ACHN (cell line): ENCODE data around the gene CAST.
A peak's percentile ranks its signal among the peaks of the same experiment; 100 is the strongest.

Source experiments
- DNase-seq: peaks from one replicate; pipeline ENCODE4 v3.0.0-alpha.2; 2015
- in situ Hi-C: cut with HindIII; loops from 2 replicates; pipeline ENCODE4 v1.10.0; 2017; ENCODE audit warnings: low sequenced_read_pairs, low pct_ligation_motif_present, low pct_unique_long_range_greater_than_20kb

Gene CAST

DNA sequence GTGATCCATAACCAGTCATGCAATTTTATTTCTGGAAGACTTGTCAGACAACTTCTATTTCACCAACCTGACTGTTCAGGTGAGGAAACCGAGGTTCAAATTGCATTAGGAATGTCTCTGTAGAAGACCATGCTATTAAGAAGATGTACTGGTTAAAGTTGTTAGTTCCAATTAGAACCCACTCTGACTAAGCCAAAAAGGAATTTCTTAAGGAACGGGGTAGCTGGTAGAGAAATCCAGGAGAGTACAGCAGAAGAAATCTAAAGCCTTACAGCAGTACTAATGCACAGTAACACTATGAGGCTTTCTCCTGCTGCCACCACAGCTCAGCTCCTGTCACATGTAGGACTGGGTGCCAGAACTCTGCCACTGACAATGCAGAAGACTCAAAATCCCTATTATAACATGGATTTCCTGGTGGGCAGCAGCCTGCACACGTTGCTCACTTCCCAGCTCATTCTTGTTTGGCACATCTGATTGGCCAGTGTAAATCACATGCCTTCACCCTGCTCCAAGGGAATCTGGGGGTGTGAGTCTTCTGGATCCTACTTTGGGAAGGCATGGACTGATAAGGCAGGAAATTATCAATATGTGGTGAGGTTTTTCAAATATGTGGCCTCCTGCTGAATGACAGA is 37.1 kb downstream of the CAST start:
- in situ Hi-C loops, result no loop called here
- peak; percentile 31 for DNase-seq

DNA sequence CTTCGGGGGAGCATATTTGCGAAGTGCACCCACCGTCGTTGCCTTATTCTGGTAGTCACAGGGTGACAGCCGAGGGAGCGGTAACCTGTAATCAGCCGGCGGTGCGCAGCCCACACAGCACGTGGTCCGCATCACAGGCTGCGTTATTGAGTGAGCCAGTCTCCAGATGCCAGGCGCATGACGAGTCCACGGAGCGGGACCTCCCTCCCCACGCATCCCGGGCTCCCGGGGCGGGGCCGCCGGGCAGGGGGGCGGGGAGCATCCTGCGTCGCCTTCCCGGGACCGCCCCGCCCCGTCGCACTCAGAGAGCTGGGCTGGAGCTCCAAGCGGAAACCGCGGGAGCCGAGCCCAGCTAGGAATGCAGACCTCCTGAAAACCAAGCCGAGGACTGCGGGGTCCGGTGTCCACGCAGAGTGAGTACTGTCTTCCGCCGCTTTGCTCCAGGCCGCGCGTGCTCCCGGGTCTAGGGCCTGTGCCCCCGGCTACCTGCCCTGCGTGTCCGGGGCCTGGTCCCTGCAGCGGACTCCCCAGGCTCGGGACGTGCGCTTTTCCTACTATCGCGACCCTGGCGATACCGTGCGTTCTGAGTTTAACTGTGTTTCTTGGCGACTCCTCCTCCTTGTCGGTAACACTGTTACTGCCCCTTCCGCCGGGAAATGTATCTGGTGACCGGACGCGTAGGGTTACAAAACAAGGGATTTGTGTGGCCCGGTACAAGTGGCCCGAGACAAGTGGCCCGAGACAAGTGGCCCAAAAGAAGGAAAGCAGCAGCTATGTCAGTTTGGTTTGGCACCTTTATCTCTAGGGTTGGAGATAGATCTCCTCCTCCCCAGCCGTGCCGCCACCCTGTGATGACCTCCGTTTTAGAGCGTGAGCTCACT is 40.6 kb downstream of the CAST start:
- DNase-seq, result peak; percentile 95
- in situ Hi-C loops, result no loop called here

DNA sequence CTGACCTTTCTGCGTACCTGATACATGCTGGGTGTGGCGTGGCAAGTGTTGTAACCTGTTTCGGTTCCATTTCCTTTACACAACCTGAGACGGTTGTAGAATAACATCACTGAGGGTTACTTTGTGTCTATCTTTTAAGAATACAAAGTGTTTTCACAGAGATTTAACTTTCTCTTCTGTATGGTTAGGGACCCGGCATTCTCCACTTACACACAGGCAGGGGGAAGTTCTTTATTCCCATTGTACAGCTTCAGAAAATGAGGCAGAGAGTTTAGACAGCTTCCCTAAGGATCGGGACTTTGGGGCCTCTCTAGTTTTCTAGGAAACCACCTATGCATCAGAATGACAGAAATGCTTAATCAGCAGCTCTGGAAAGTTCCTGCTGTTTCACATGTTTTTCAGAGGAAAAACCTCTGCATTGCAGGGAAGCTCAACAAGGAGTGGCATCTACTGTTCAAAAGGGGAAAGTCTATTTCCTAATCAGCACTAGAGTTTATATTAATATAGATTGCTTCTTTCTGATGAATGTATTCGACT is 41.3 kb downstream of the CAST start:
- no peak for DNase-seq
- in situ Hi-C loops, result no loop called here

DNA sequence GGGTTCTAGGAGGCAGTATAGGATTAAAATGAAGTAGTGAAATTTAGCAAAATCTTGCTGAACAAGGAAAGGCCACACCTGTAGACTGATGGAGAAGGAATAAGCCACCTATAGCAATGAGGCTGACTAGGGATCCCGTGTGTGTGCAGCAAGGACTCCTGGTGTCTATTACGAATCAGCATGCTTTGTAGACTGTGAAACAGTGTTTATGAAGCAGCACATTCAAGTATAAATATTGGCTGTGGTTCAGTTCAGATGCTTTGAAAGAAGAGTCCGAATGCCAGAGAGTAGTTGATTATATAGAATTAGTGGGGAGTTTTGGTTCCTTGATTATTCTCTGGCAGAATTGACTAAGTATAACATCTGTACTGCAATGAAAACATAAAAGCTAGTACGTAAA is 41.8 kb downstream of the CAST start:
- in situ Hi-C loops, result no loop called here
- no peak for DNase-seq

DNA sequence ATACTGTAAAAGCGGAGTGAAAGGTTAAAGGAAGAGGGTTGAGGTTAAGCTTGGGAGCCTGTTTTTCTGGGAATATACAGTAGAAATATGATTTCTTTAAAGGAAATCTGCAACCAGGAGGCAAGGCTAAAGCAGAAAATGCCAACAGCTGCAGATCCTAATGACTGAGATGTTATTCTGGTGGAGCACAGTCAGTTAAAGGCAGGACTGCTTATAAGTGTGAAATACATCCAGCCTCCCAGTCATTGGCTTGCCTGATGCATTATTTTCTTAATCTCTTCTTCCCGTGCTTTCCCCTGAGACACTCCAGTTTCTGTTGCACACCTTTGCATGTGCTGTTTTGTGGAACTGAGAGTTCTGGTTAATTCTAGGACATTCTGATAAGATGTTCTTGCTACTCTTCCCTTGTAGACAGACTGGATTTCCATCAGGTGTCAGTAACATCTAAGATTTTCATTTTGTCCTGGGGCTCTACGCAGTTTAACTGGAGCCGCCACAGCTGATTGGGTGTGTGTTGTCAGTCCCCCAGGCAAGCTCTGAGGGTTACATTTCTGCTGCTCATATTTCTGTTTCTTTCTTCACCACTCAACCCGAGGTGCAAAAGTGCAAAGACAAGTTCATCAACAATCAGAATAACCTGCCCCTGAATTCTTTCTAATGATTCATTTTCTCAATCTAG is 44.4 kb downstream of the CAST start:
- no peak for DNase-seq
- in situ Hi-C loops, result no loop called here

DNA sequence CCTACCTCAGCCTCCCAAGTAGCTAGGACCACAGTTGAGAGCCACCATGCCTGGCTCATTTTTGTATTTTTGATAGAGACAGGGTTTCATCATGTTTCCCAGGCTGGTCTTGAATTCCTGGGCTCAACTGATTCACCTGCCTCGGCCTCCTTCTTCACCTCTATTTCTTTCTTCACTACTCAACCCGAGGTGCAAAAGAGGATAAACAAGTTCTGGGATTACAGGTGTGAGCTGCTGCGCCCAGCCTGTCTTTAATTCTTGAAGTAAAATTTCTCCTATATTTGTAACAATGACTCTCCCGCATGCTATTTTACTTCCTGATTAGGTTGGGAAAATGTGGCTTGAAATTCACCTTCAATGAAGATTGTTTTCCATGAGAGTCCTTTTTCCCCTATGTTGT is 46.4 kb downstream of the CAST start:
- in situ Hi-C loops, result no loop called here

DNA sequence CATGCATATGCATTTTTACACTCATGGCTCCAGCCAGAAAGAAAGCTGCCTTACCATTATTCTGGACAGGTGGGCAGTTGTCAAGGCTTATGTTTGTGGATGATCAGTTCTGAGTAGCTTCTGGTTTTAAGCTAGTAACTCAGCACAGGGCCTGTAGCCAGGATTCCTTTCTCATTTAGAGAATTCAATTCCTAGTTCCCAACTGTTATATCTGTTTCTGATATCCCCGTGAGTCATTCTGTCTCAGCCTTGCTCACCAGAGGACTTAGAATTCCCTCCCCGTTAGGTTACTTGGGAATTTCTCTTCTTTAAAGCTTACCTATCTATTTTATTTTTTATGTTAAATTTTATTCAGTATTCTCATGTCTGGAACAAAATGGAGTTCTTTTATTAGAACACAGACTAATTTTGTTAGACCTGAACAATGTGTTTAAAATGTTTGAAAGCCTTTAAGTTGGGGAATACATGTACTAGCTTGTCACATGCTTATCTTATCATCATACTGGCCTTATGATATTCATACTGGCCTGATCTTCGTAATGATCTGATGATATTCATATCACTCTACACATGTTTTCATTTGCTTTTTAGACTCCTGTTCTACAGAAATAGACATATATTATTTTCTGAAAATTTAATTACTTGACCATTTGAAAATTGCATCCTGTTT is 47.1 kb downstream of the CAST start:
- peak; percentile 60 for DNase-seq
- in situ Hi-C loops, result no loop called here

More for the DNA sequence above, 46.4 kb downstream of the CAST start:
- DNase-seq, result no peak

DNA sequence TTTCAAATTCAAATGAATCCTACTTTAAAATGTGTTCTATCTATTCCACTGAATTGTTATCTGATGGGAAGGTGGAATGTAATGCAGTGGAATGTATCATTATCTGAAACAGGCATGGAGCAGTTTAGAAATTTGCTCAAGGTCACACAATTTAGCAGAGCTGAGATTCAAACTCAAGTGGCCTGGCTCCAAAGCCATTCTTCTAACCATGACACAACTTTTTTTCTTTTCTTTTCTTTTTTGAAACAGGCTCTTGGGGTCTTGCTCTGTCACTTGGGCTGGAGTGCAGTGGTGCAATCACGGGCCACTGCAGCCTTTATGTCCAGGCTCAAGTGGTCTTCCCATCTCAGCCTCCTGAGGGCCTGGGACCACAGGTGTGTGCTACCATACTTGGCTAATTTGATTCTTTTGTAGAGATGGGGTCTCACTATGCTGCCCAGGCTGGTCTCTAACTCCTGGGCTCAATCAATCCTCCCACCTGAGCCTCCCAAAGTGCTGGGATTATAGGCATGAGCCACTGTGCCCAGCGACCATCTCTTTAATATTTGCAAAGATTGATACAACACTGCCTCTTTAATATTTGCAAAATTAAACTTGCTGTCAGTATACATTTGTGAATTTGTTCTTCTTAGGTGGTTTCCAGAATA is 50.0 kb downstream of the CAST start:
- in situ Hi-C loops, result no loop called here
- DNase-seq, result no peak

DNA sequence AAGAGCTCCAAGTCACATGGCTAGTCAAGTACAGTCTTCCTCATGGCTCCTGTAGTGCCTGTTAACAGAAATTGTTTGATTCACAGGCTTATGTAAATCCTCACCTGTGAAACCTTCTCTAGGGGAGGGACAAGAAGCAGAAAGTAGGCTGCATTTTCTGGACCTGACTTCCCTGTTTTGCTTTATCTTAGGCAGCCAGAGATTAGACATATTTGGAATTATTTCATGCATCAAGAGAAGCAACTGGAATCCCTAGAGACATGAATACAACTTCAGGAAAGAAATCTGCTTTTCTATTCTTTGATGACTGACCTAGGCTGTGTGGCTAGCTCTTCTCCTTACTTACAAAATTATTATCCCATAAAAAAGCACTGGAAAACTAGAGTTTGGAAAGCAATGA is 52.3 kb downstream of the CAST start:
- no peak for DNase-seq
- in situ Hi-C loops, result no loop called here

DNA sequence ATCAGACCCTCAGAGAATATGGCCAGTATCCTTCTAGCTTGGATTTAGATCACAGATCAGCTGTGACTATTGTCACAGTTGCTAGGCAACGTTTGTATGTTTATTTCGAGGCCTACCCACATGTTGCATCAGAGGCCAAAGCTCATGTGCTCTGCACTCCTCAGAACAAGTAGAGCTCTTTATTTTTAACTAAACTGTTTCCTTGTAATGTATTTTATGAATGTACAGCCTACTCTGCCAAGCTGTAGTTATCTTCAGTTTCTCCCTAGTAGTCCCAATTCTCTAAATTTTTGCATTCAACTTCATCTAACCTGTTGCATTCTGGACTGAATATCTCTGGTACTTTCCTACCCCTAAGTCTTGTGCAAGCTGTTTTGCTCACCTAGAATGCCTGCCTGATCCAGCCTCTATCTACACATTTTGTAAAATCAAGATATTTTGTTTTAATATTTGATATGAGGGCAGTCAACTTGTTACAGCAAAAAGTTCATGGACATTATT is 52.8 kb downstream of the CAST start:
- in situ Hi-C loops, result no loop called here
- DNase-seq, result peak; percentile 63

DNA sequence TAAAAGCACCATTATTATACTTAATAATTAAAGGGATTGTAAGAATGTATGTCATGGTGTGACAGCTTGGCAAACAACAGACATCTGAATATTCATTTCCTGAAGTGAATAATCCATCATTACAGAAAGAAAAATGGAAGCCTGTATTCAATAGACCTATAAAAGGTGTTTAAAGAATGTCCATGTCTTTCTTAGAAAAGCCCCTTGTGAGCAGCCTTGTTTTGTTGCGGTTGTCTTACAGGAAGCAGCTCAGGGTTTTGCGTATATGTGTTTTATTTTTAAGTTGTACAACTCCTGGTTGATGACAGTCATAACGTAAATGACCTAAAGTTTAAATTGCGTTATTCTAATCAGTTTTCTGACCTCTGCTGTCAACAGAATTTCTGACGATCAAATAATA is 53.8 kb downstream of the CAST start:
- no peak for DNase-seq

DNA sequence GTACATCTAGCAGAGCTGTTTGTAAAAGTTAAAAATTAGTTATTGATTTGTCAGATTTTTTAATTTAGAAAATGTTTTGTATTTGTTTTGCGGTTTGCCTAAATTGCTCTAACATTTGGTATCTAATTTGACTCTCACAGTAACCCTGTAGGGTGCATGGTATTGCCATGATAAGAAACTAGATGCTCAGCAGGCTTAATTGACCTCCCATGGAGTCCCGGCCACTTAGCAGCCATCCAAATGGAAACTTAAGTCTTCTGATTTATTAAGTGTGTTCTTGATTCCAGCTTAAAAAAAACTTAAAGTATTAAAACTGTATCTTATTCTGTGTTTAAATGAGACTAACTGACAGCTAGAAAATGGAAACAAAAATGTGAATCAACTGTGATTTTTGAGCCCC is 54.5 kb downstream of the CAST start:
- DNase-seq, result no peak
- in situ Hi-C loops, result no loop called here

More for the DNA sequence above, 53.8 kb downstream of the CAST start:
- in situ Hi-C loops, result no loop called here

DNA sequence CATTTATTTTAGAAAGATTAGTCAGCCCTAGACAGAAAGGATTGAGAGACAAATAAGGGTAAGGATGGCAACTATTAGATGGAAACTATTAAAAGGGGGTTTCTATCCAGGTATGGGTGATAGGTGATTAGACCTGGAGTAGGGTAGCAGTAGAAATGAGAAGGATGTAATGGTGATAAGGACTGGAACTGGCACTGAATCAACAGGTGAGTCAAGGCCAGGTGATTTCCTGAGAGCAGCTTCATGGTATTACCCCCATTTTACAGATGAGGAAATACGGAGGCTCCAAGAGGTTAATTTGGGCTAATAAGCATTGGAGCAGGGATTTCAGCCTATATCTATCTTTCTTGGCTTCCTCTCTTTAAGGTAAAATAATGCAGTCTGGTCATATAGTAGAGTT is 55.7 kb downstream of the CAST start:
- no peak for DNase-seq
- in situ Hi-C loops, result no loop called here

DNA sequence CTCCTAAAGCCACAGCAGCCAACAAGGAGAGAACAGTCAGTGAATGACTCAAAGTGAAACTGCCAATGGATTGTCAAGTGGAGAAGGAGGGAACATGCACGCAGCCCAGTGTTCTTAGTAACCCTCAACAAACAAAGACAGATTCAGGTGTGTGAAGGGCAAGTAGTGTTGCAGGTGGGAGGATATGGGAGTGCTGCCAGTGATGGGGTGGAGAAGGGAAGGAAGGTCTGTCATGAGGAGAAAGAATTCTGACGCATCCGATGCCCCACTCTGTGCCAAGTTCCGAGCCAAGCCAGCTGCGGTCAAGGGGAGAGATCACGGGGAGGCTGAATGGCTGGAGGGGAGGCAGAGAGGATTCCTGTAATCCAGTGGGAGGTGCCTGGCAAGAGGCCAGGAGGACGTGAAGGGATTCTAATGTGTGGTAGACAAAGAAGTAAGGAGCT is 56.5 kb downstream of the CAST start:
- peak; percentile 53 for DNase-seq
- in situ Hi-C loops, result no loop called here

DNA sequence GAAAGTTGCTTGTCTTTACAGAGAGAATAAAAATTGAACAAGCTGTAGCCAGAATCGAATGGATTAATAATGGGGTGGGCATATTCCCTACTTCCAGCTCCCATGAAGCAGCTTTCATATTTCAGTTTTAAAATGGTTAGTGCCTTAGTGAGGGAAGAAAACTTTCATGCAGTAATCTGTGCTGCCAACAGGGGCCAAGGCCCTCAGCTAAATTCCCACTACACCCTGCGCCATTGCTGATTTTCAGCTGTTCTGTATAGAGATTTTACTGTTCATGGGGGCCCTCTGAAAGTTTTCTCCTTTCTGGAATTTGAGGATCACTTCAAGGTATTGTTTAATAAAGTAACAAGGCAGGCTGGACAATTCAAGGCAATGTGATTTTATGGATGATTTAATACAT is 58.2 kb downstream of the CAST start:
- DNase-seq, result peak; percentile 18
- in situ Hi-C loops, result no loop called here

DNA sequence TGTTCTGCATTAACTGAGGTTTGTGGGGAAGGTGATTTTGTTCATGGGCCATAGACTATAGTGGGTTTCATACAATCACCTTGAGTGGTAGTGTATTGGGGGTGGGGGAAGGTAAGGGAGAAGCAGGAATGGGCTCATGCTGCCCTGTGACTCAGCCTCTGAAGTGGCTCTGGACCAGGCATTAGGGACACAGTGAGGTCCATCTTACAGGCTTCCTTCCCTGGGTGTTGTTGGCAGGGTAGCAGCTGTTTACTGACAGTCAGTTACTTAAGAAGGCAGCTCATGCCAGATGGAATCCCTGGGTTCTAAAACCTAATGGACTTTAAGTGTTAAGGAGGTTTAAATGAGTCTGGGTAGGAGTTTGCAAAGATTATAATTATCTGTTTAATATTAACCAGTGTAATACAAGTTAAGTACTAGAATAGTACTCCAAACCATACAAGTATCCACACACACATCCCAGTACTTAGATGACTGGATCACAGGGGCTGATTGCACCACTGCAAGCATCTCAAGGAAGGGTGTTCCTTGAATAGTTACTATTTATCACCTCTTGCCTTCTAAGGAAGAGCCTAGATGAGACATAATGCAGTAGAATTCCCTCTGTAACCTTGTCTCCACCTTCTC is 59.3 kb downstream of the CAST start:
- in situ Hi-C loops, result no loop called here

DNA sequence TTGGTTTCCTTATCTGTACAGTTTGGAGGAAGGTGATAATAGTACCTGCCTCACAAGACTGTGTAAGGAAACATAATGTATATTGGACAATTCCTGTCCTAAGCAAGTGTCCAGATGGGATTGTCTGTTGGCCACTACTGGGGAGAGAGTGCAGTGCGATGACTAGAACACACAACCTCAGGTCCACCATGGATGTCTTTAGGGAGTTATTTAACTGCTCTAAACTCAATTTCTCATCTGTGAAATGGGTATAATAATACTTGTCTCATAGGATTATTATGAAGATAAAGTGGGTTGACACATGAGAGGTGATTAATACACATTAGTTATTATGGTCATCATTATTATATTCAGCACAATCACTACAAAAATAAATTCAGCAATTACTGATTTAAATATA is 63.1 kb downstream of the CAST start:
- DNase-seq, result no peak
- in situ Hi-C loops, result no loop called here

More for the DNA sequence above, 59.3 kb downstream of the CAST start:
- peak; percentile 31 for DNase-seq

DNA sequence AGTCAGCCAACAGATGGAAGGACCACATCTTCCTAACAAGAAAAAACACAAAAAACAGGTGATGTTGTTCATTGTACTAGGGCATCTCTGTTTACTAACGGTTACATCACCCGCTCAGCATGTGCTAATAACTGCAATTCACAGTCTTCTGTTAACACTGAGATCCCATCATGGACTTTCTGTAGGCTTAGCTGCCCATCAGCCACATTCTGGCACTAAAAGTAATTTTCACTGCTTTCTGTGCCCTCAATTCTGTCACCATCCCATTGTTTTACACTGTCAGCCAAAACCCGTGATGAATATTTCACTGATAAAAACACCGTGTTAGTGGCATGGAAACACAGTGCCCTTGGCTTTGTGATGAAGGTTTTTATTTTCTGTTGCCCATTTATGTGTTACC is 64.6 kb downstream of the CAST start:
- DNase-seq, result no peak
- in situ Hi-C loops, result no loop called here
